ENCODE data around the gene SIGLEC6.

Gene SIGLEC6

GRCh38 chr19:51514866-51515481 lies 16.5 kb downstream of the SIGLEC6 start:
- Histone ChIP-seq H3K14ac (ENCODE audit: low read length) (no peak overlapping the region), H4K12ac (ENCODE audit: low read depth, low read length) (no peak overlapping the region), H2AFZ (ENCODE audit: insufficient read depth, low read length, poor library complexity) (no peak overlapping the region), H3K27ac (ENCODE audit: low read depth, low read length) (no peak overlapping the region), H4K91ac (ENCODE audit: low read depth, low read length) (no peak overlapping the region), H3K9ac (ENCODE audit: low read length) (no peak overlapping the region), H3K23ac (ENCODE audit: low read length) (no peak overlapping the region), H3K4me2 (ENCODE audit: low read length) (no peak overlapping the region), H3K4me3 (ENCODE audit: low read depth, low read length) (no peak overlapping the region), H3K27me3 (ENCODE audit: insufficient read depth, low read length) (no peaks in the 10 kb centered on the region), H3K9me3 (ENCODE audit: insufficient read depth, low read depth, low read length) (peaks cover 4% of the 10 kb centered on the region), H3K36me3 (ENCODE audit: control insufficient read depth in 1 of 2, insufficient read depth in 2 of 2, low read length in 2 of 2) (peaks cover 0 to 2% of the 10 kb centered on the region in 2 experiments), H2BK12ac (ENCODE audit: low read length) (no peak overlapping the region), H3K79me2 (ENCODE audit: control insufficient read depth, insufficient read depth, low read length, poor library complexity) (no peaks in the 10 kb centered on the region), H4K8ac (ENCODE audit: low read depth, low read length) (no peak overlapping the region), H2BK120ac (ENCODE audit: insufficient read depth, low read length, poor library complexity) (no peak overlapping the region), H2AK5ac (ENCODE audit: low read length) (no peak overlapping the region), H3K79me1 (ENCODE audit: low read length) (no peaks in the 10 kb centered on the region), H2BK5ac (ENCODE audit: low read depth, low read length, poor library complexity) (no peak overlapping the region), H3K4ac (ENCODE audit: low read depth, low read length) (no peak overlapping the region), H3K18ac (ENCODE audit: low read length) (no peak overlapping the region), H3K4me1 (ENCODE audit: control insufficient read depth in 1 of 2, insufficient read depth in 2 of 2, low read length in 2 of 2) (no peaks in the 10 kb centered on the region)
- WGBS (ENCODE audit: extremely low coverage, insufficient coverage, insufficient read length), result no CpG with 5 or more reads among the region's 3 CpGs
- peak; percentile 19 to 86 for DNase-seq

GRCh38 chr19:51513968-51514367 lies 17.5 kb downstream of the SIGLEC6 start:
- WGBS (ENCODE audit: extremely low coverage, insufficient coverage, insufficient read length), result no CpG with 5 or more reads among the region's 2 CpGs
- no peak overlapping the region for H2BK12ac ChIP-seq (ENCODE audit: low read length)
- H4K8ac ChIP-seq (ENCODE audit: low read depth, low read length), result no peak overlapping the region
- H3K79me2 ChIP-seq (ENCODE audit: control insufficient read depth, insufficient read depth, low read length, poor library complexity), result no peaks in the 10 kb centered on the region
- H2BK5ac ChIP-seq (ENCODE audit: low read depth, low read length, poor library complexity), result no peak overlapping the region
- H2AFZ ChIP-seq (ENCODE audit: insufficient read depth, low read length, poor library complexity), result no peak overlapping the region
- H3K4me2 ChIP-seq (ENCODE audit: low read length), result no peak overlapping the region
- no peak overlapping the region for H2AK5ac ChIP-seq (ENCODE audit: low read length)
- H3K18ac ChIP-seq (ENCODE audit: low read length), result no peak overlapping the region
- no peak overlapping the region for H4K12ac ChIP-seq (ENCODE audit: low read depth, low read length)
- H3K9me3 ChIP-seq (ENCODE audit: insufficient read depth, low read depth, low read length), result peaks cover 7% of the 10 kb centered on the region
- no peak overlapping the region for H3K14ac ChIP-seq (ENCODE audit: low read length)
- no peaks in the 10 kb centered on the region for H3K4me1 ChIP-seq (ENCODE audit: control insufficient read depth in 1 of 2, insufficient read depth in 2 of 2, low read length in 2 of 2)
- no peaks in the 10 kb centered on the region for H3K36me3 ChIP-seq (ENCODE audit: control insufficient read depth in 1 of 2, insufficient read depth in 2 of 2, low read length in 2 of 2)
- no peak overlapping the region for H3K4ac ChIP-seq (ENCODE audit: low read depth, low read length)
- H3K9ac ChIP-seq (ENCODE audit: low read length), result no peak overlapping the region
- no peak overlapping the region for H3K4me3 ChIP-seq (ENCODE audit: low read depth, low read length)
- H3K23ac ChIP-seq (ENCODE audit: low read length), result no peak overlapping the region
- no peaks in the 10 kb centered on the region for H3K27me3 ChIP-seq (ENCODE audit: insufficient read depth, low read length)
- H3K27ac ChIP-seq (ENCODE audit: low read depth, low read length), result no peak overlapping the region
- DNase-seq, result no peak
- no peak overlapping the region for H2BK120ac ChIP-seq (ENCODE audit: insufficient read depth, low read length, poor library complexity)
- no peak overlapping the region for H4K91ac ChIP-seq (ENCODE audit: low read depth, low read length)
- no peaks in the 10 kb centered on the region for H3K79me1 ChIP-seq (ENCODE audit: low read length)

DNA sequence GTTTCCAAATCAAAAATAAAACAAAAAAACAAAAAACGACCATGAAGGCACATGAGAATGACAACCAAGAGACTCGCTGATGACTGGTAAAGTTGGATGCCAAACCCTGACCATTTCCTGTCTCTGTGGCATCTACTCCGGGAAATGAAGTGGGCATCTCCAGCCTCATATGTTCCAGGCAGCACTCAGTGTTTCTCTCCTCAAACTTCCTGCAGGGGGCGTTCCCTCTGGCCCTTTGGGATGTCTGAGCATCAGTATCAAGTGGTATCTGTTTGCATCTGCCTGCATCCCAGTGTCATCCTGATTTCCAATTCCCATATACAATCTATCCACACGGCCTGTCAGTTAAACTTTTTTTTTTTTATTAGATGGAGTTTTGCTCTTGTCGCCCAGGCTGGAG lies 20.1 kb downstream of the SIGLEC6 start:
- H2BK12ac ChIP-seq (ENCODE audit: low read length), result no peak overlapping the region
- no peak overlapping the region for H2AFZ ChIP-seq (ENCODE audit: insufficient read depth, low read length, poor library complexity)
- H3K36me3 ChIP-seq (ENCODE audit: control insufficient read depth in 1 of 2, insufficient read depth in 2 of 2, low read length in 2 of 2), result no peaks in the 10 kb centered on the region
- no peak overlapping the region for H3K9ac ChIP-seq (ENCODE audit: low read length)
- H4K8ac ChIP-seq (ENCODE audit: low read depth, low read length), result no peak overlapping the region
- H3K23ac ChIP-seq (ENCODE audit: low read length), result no peak overlapping the region
- H3K4me2 ChIP-seq (ENCODE audit: low read length), result no peak overlapping the region
- no peak overlapping the region for H3K4me3 ChIP-seq (ENCODE audit: low read depth, low read length)
- H2BK120ac ChIP-seq (ENCODE audit: insufficient read depth, low read length, poor library complexity), result no peak overlapping the region
- H3K4ac ChIP-seq (ENCODE audit: low read depth, low read length), result no peak overlapping the region
- no peak overlapping the region for H3K14ac ChIP-seq (ENCODE audit: low read length)
- H3K18ac ChIP-seq (ENCODE audit: low read length), result no peak overlapping the region
- WGBS (ENCODE audit: extremely low coverage, insufficient coverage, insufficient read length), result no CpG with 5 or more reads among the region's 6 CpGs
- H3K27ac ChIP-seq (ENCODE audit: low read depth, low read length), result no peak overlapping the region
- no peaks in the 10 kb centered on the region for H3K79me2 ChIP-seq (ENCODE audit: control insufficient read depth, insufficient read depth, low read length, poor library complexity)
- H3K27me3 ChIP-seq (ENCODE audit: insufficient read depth, low read length), result no peaks in the 10 kb centered on the region
- no peak overlapping the region for H2AK5ac ChIP-seq (ENCODE audit: low read length)
- H3K9me3 ChIP-seq (ENCODE audit: insufficient read depth, low read depth, low read length), result peaks cover 20% of the 10 kb centered on the region
- H3K4me1 ChIP-seq (ENCODE audit: control insufficient read depth in 1 of 2, insufficient read depth in 2 of 2, low read length in 2 of 2), result no peaks in the 10 kb centered on the region
- peak in 1 of 2 donors; percentile 22 for DNase-seq
- no peaks in the 10 kb centered on the region for H3K79me1 ChIP-seq (ENCODE audit: low read length)
- H4K12ac ChIP-seq (ENCODE audit: low read depth, low read length), result no peak overlapping the region
- no peak overlapping the region for H2BK5ac ChIP-seq (ENCODE audit: low read depth, low read length, poor library complexity)
- H4K91ac ChIP-seq (ENCODE audit: low read depth, low read length), result no peak overlapping the region

GRCh38 chr19:51509823-51510660 lies 21.4 kb downstream of the SIGLEC6 start:
- WGBS (ENCODE audit: extremely low coverage, insufficient coverage, insufficient read length), result no CpG with 5 or more reads among the region's 7 CpGs
- H3K14ac ChIP-seq (ENCODE audit: low read length), result no peak overlapping the region
- H4K8ac ChIP-seq (ENCODE audit: low read depth, low read length), result no peak overlapping the region
- no peak overlapping the region for H3K23ac ChIP-seq (ENCODE audit: low read length)
- no peak overlapping the region for H3K4me2 ChIP-seq (ENCODE audit: low read length)
- no peak overlapping the region for H2BK12ac ChIP-seq (ENCODE audit: low read length)
- peaks cover 28% of the 10 kb centered on the region for H3K9me3 ChIP-seq (ENCODE audit: insufficient read depth, low read depth, low read length)
- H2BK5ac ChIP-seq (ENCODE audit: low read depth, low read length, poor library complexity), result no peak overlapping the region
- no peak overlapping the region for H2BK120ac ChIP-seq (ENCODE audit: insufficient read depth, low read length, poor library complexity)
- no peaks in the 10 kb centered on the region for H3K4me1 ChIP-seq (ENCODE audit: control insufficient read depth in 1 of 2, insufficient read depth in 2 of 2, low read length in 2 of 2)
- no peak overlapping the region for H4K12ac ChIP-seq (ENCODE audit: low read depth, low read length)
- H2AFZ ChIP-seq (ENCODE audit: insufficient read depth, low read length, poor library complexity), result no peak overlapping the region
- no peaks in the 10 kb centered on the region for H3K79me1 ChIP-seq (ENCODE audit: low read length)
- no peak overlapping the region for H3K18ac ChIP-seq (ENCODE audit: low read length)
- no peak overlapping the region for H2AK5ac ChIP-seq (ENCODE audit: low read length)
- no peak overlapping the region for H4K91ac ChIP-seq (ENCODE audit: low read depth, low read length)
- no peak overlapping the region for H3K4me3 ChIP-seq (ENCODE audit: low read depth, low read length)
- H3K4ac ChIP-seq (ENCODE audit: low read depth, low read length), result no peak overlapping the region
- DNase-seq, result no peak
- no peaks in the 10 kb centered on the region for H3K27me3 ChIP-seq (ENCODE audit: insufficient read depth, low read length)
- no peaks in the 10 kb centered on the region for H3K36me3 ChIP-seq (ENCODE audit: control insufficient read depth in 1 of 2, insufficient read depth in 2 of 2, low read length in 2 of 2)
- H3K9ac ChIP-seq (ENCODE audit: low read length), result no peak overlapping the region
- H3K79me2 ChIP-seq (ENCODE audit: control insufficient read depth, insufficient read depth, low read length, poor library complexity), result no peaks in the 10 kb centered on the region
- H3K27ac ChIP-seq (ENCODE audit: low read depth, low read length), result no peak overlapping the region

All from trophoblast cell (in vitro differentiated cells and primary cell).